GM18951 (cell line): ENCODE results near the gene SBNO2.
"Not testable (repeated sequence)": the region's sequence is repeated elsewhere in the genome, so short reads cannot be mapped to it uniquely, and the experiment has no call there.

Experiments
- POLR2A ChIP-seq: IDR thresholded peaks from 4 replicates; pipeline ENCODE4 v1.6.1; 2011; ENCODE audit warnings: mild to moderate bottlenecking; ENCODE audit not compliant: insufficient read length, insufficient read depth; ENCODE audit errors: extremely low read depth
- in situ Hi-C: fragments of 300-500 bp; cut with MboI; formaldehyde crosslinking; loops from one replicate; pipeline ENCODE4 v1.12.0; 2022; ENCODE audit warnings: low sequenced_read_pairs, mixed read lengths, inconsistent platforms; ENCODE audit not compliant: unreplicated experiment

Gene SBNO2

DNA sequence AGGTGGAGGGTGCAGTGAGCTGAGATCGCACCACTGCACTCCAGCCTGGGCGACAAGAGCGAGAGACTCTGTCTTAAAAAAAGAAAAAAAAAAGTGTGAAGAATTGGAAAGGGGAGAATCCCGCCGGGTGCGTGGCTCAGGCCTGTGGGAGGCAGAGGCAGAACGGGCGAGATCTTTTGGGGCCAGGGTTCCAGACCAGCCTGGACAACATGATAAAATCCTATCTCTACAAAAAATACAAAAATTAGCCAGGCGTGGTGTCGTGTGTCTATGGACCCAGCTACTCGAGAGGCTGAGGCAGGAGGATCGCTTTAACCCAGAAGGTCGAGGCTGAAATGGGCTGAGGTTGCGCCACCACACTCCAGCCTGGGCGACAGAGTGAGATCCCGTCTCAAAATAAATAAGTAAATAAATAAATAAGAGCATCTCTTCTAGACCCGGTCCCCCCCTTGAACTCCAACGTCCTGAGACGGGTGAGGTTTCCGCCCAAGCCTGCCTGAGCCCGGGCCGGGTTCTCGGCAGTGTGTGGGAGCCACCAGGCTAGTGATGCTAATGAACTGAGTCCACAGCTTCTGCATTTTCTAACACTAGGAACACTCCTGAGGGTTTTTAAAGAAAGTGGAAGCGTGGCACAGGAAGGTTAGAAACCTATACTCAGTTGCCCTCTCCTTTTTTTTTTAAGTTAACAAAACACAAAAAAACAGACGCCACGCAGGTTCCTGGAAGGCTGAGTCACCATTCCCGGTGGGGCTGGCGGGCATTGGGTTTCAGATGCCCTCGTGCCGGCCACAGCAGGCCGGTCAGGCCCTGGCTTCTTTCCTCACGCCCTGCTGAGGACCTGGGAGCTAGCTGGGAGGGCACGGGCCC, 48.2 kb downstream of the SBNO2 start:
- no peak for TF ChIP-seq POLR2A
- in situ Hi-C loops: no loop called here

- in situ Hi-C loops: no loop called here
- no peak for TF ChIP-seq POLR2A
These were observed 50.0 kb downstream of the SBNO2 start for GRCh38 chr19:1123885-1124677.

DNA sequence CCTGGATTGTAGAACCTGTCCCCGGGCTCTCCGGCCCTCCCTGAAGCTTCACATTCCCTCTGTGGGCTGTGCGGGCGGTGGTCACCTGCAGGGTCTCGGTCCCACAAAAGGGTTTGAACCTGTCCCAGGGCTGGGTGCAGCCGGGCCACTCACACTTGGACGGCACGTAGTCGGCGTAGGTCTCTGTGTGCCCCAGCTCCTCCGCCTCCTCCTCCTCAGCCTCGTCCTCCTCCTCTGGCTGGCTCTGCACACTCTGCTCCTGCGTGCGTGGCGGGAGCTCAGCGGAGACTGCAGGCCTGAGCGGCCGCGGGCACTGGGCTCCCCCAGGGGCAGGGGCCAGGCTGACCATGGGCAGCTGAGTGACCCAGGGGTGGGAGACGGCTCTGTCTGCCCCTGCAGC, 50.7 kb downstream of the SBNO2 start:
- no peak for TF ChIP-seq POLR2A
- in situ Hi-C loops: no loop called here

DNA sequence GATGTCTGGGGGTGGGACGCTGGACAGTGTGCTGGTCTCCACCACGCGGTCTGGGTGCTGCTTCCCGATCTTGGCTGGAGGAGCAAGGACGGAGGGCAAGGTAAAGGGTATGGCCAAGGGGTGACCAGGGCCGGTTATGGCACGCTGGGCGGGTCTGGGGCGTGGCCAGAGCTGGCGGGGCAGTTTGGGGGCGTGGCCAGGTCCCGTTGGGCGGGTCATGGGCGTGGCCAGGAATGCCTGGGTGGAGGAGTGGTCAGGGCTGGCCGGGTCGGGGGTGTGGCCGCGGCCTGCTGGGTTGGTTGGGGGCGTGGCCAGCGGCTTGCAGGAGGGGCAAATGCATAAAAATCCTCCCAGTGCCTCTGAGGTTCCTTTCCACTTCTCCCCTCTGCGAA, 51.1 kb downstream of the SBNO2 start:
- in situ Hi-C loops: no loop called here
- no peak for TF ChIP-seq POLR2A

GRCh38 chr19:1122021-1122971, 51.8 kb downstream of the SBNO2 start:
- no peak for TF ChIP-seq POLR2A
- in situ Hi-C loops: no loop called here

DNA sequence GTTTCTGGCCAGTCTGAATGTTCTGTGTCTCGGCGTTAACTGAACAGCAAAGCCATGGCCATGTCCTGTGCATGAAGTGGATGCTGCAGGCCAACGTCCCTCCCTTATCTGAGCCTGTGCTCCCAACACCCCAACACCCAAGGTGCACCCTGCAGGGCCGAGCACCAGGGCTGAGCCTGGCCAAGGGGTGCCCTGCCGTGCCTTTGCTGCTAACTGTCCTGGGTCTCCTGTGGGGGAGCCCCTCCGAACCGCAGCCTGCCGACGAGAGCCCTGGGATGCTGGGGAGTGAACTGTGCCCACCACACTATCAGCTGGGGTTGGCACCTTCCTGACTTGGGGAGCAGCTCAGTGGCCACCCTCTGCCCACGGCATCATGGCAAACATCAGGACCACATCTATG, 52.7 kb downstream of the SBNO2 start:
- in situ Hi-C loops: no loop called here
- TF ChIP-seq POLR2A: no peak

- no peak for TF ChIP-seq POLR2A
- in situ Hi-C loops: no loop called here
These were observed 54.4 kb downstream of the SBNO2 start for GRCh38 chr19:1119475-1120217.

GRCh38 chr19:1118999-1119398, 55.1 kb downstream of the SBNO2 start:
- no peak for TF ChIP-seq POLR2A
- in situ Hi-C loops: no loop called here

DNA sequence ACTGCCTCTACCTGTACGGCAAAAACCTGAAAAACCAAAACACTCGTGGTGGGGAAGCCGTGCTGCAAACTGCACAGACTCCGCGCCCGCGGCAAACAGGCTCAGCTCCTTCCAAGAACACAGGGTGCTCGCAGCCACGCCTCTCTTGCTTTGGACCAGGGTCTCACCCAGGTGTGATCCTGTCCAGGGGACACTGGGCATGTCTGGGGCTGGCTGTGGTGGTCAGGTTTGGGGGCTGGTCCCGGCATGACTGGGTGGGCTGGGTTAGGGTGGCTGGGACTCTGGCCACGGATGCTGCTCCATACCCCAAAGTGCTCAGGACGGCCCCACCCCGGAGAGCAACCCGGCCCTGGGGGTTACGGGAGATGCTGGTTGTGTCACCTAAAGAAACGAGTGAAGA, 56.4 kb downstream of the SBNO2 start:
- TF ChIP-seq POLR2A: no peak
- in situ Hi-C loops: no loop called here

- TF ChIP-seq POLR2A: no peak
- in situ Hi-C loops: no loop called here
These were observed 57.1 kb downstream of the SBNO2 start for GRCh38 chr19:1116726-1117581.

GRCh38 chr19:1115646-1116420, 58.2 kb downstream of the SBNO2 start:
- in situ Hi-C loops: no loop called here
- no peak for TF ChIP-seq POLR2A

DNA sequence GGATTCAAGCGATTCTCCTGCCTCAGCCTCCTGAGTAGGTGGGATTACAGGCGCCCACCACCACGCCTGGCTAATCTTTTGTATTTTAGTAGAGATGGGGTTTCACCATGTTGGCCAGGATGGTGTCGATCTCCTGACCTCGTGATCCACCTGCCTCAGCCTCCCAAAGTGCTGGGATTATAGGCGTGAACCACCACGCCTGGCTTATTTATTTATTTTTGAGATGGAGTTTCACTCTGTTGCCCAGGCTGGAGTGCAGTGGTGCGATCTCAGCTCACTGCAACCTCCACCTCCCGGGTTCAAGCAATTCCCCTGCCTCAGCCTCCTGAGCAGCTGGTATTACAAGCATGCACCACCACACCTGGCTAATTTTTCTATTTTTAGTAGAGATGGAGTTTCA, 59.3 kb downstream of the SBNO2 start:
- in situ Hi-C loops: not testable (repeated sequence)
